Spleen (tissue), 11 donors: Measurements from ENCODE around the gene PSMD12. TPM values are rescaled to one million over a fixed set of nuclear protein-coding genes. Genes with fewer than 3 reads are reported as not detected.

ENCODE experiments used
- DNase-seq: peaks from one replicate; pipeline ENCODE4 v3.0.0-alpha.2; 2020
- H3K27ac ChIP-seq, 8 donors: fragments of 200-600 bp; sonication (generic) in 7 of 8; 1 replicate in 4 of 8; 2 replicates in 4 of 8; pipeline versions ENCODE4 v1.5.0 to v1.8.0; 2016 to 2021; ENCODE audit warnings: inconsistent platforms in 4 of 8, mild to moderate bottlenecking in 4 of 8, moderate library complexity in 1 of 8
- H3K27me3 ChIP-seq, 7 donors: fragments of 200-600 bp; sonication (generic) in 6 of 7; replicated peaks in 1 of 7; 1 replicate in 4 of 7; 2 replicates in 3 of 7; pipeline versions ENCODE4 v1.5.0 to v1.8.0; 2016 to 2021; ENCODE audit warnings: inconsistent platforms in 3 of 7, mild to moderate bottlenecking in 1 of 7
- H3K36me3 ChIP-seq, 6 donors: fragments of 200-600 bp; sonication (generic) in 5 of 6; 1 replicate in 4 of 6; 2 replicates in 2 of 6; pipeline versions ENCODE4 v1.5.0 to v1.8.0; 2016 to 2021; ENCODE audit warnings: inconsistent platforms in 2 of 6
- H3K4me1 ChIP-seq, 6 donors: fragments of 200-600 bp; sonication (generic) in 5 of 6; 1 replicate in 3 of 6; 2 replicates in 3 of 6; pipeline versions ENCODE4 v1.5.0 to v1.8.0; 2016 to 2021; ENCODE audit warnings: inconsistent platforms in 3 of 6
- H3K4me3 ChIP-seq, 8 donors: fragments of 200-600 bp; sonication (generic) in 7 of 8; 1 replicate in 4 of 8; 2 replicates in 4 of 8; pipeline versions ENCODE4 v1.5.0 to v1.8.0; 2016 to 2021; ENCODE audit warnings: inconsistent platforms in 4 of 8, mild to moderate bottlenecking in 4 of 8, moderate library complexity in 2 of 8
- H3K9me3 ChIP-seq, 8 donors: fragments of 200-600 bp; sonication (generic) in 7 of 8; 1 replicate in 4 of 8; 2 replicates in 4 of 8; pipeline versions ENCODE4 v1.5.0 to v1.8.0; 2016 to 2021; ENCODE audit warnings: inconsistent platforms in 4 of 8
- CTCF ChIP-seq, 11 experiments: fragments of 200-600 bp in 7 of 11; fragments of 450-650 bp in 4 of 11; sonication (generic) in 4 of 11; IDR thresholded peaks in 8 of 11; conservative IDR thresholded peaks in 3 of 11; 1 replicate in 7 of 11; 2 replicates in 4 of 11; pipeline versions ENCODE4 v1.4.0 to v1.8.0; 2016 to 2021; ENCODE audit warnings: antibody characterized with exemption in 11 of 11, inconsistent platforms in 4 of 11, mild to moderate bottlenecking in 1 of 11
- POLR2A ChIP-seq, 3 donors: fragments of 450-650 bp; IDR thresholded peaks; one replicate each; pipeline ENCODE4 v1.5.1; 2017; ENCODE audit warnings: antibody characterized with exemption in 3 of 3, mild to moderate bottlenecking in 1 of 3
- POLR2AphosphoS5 ChIP-seq, 3 donors: sonication (generic); formaldehyde crosslinking; IDR thresholded peaks; one replicate each; pipeline ENCODE4 v1.5.1; 2017; ENCODE audit warnings: antibody characterized with exemption in 3 of 3
- WGBS, 5 donors: extraction: QIAGEN DNeasy Blood & Tissue Kit in 3 of 5; methylation state at CpG; one replicate each; pipeline versions ENCODE4 v1.1.5 to v1.1.7; 2013 to 2018; 5-methylcytosine and 5-hydroxymethylcytosine counted together
- intact Hi-C: fragments of 100-400 bp; cut with DNase I; formaldehyde crosslinking; loops from one replicate; pipeline ENCODE4 v1.15.0; 2023; ENCODE audit warnings: low total_unique reads
- polyA plus RNA-seq, 3 donors: library from polyadenylated mRNA; stranded (reverse); fragments of 200-250 nt; gene quantifications; one replicate each; pipeline ENCODE4 v1.2.1, GENCODE V29; 2013
- total RNA-seq, 7 donors: library from RNA; depleted of rRNA in 3 of 7; stranded (reverse); fragments of >200 nt in 3 of 7; fragmentation: NEBNext Ultra II Directional in 4 of 7; extraction: Animal tissue kit (Norgen Biotek cat#: 25700) in 4 of 7; gene quantifications; one replicate each; pipeline versions ENCODE4 v1.1.0 to v1.2.1, GENCODE V29; 2016 to 2021
- donor health status: healthy with polysubstance abuse.
- donor health status: DM: no; HTN: no; CAD: no; lungs with moderate emphysema.
- donor health status: DM: no; HTN: no; CAD: no.
- donor health status: Bipolar disorder and iron deficiency.
- donor health status: healthy.
- donor health status: DM: no; HTN: no; CAD: no.
- donor health status: DM: yes; HTN: yes; CAD: no.

PSMD12 gene
- total and polyA plus RNA-seq, 10 donors = 13.8 to 46.4 (median 28.9) TPM

- TF ChIP-seq CTCF (IDR thresholded peaks at IDR 0.05 in 8 of 11, conservative IDR thresholded peaks at IDR 0.05 in 3 of 11) (peak; percentile 73 to 90 (median 86)), POLR2A (IDR thresholded peaks at IDR 0.05) (no peak), POLR2AphosphoS5 (IDR thresholded peaks at IDR 0.05) (peak in 2 of 3 donors; percentile 46 to 71)
Observed at GRCh38 chr17:67293251-67294203, 72.8 kb downstream of the PSMD12 start.

GRCh38 chr17:67290711-67291291, 75.6 kb downstream of the PSMD12 start:
- TF ChIP-seq CTCF (IDR thresholded peaks at IDR 0.05 in 8 of 11, conservative IDR thresholded peaks at IDR 0.05 in 3 of 11) = no peak
- TF ChIP-seq POLR2AphosphoS5 (IDR thresholded peaks at IDR 0.05) = no peak
- no peak for TF ChIP-seq POLR2A (IDR thresholded peaks at IDR 0.05)
- 80 to 91% (median 88%) methylated on average over 11 of the region's 11 CpGs for WGBS, 5 donors
- no peak overlapping the region for H3K4me3 ChIP-seq
- intact Hi-C loops = no loop called here
- H3K36me3 ChIP-seq = no peaks in the 10 kb centered on the region
- H3K27ac ChIP-seq = no peak overlapping the region
- H3K4me1 ChIP-seq = peaks cover 0 to 44% (median 27%) of the 10 kb centered on the region in 6 donors
- H3K27me3 ChIP-seq = no peaks in the 10 kb centered on the region
- DNase-seq = no peak
- H3K9me3 ChIP-seq = no peaks in the 10 kb centered on the region

More at GRCh38 chr17:67293251-67294203, 72.8 kb downstream of the PSMD12 start:
- Histone ChIP-seq H3K27me3 (no peaks in the 10 kb centered on the region), H3K36me3 (no peaks in the 10 kb centered on the region), H3K4me3 (peak overlapping the region in 2 of 8 donors; percentile 10 to 51), H3K27ac (peak overlapping the region in 1 of 8 donors; percentile 15), H3K9me3 (no peaks in the 10 kb centered on the region), H3K4me1 (peaks cover 0 to 40% (median 24%) of the 10 kb centered on the region in 6 donors)
- peak; percentile 90 for DNase-seq
- intact Hi-C loops = no loop called here
- 39 to 47% (median 42%) methylated on average over 29 to 32 of the region's 32 CpGs for WGBS, 5 donors

- Histone ChIP-seq H3K4me1 (peaks cover 0 to 44% (median 27%) of the 10 kb centered on the region in 6 donors), H3K9me3 (no peaks in the 10 kb centered on the region), H3K27me3 (no peaks in the 10 kb centered on the region), H3K27ac (peak overlapping the region in 1 of 8 donors; percentile 51), H3K4me3 (no peak overlapping the region), H3K36me3 (no peaks in the 10 kb centered on the region)
- no peak for DNase-seq
- 68 to 95% (median 91%) methylated on average over 3 of the region's 3 CpGs for WGBS, 5 donors
- intact Hi-C loops = no loop called here
- TF ChIP-seq CTCF (IDR thresholded peaks at IDR 0.05 in 8 of 11, conservative IDR thresholded peaks at IDR 0.05 in 3 of 11) (no peak), POLR2A (IDR thresholded peaks at IDR 0.05) (no peak), POLR2AphosphoS5 (IDR thresholded peaks at IDR 0.05) (no peak)
Observed at GRCh38 chr17:67290244-67290643, 76.1 kb downstream of the PSMD12 start.
